ENCODE data around the gene LMX1B.
"Not testable (repeated sequence)": the region's sequence is repeated elsewhere in the genome, so short reads cannot be mapped to it uniquely, and the experiment has no call there.

Gene LMX1B

DNA sequence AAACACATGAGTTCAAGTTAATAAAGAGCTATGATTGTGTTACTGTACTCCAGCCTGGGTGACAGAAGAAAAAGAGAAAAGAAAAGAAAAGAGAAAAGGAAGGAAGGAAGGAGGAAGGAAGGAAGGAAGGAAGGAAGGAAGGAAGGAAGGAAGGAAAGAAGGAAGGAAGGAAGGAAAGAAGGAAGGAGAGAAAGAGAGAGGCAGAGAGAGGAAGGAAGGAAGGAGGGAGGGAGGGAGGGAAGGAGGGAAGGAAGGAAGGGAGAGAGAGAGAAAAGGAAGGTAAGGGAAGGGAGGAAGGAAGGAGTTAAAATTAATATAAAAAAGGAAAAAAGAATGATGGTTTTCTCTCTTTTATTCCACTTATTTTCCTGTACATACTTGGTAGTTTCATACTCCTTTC, 101.7 kb downstream of the LMX1B start:
- DNase-seq (ENCODE audit: low read depth): no peak

DNA sequence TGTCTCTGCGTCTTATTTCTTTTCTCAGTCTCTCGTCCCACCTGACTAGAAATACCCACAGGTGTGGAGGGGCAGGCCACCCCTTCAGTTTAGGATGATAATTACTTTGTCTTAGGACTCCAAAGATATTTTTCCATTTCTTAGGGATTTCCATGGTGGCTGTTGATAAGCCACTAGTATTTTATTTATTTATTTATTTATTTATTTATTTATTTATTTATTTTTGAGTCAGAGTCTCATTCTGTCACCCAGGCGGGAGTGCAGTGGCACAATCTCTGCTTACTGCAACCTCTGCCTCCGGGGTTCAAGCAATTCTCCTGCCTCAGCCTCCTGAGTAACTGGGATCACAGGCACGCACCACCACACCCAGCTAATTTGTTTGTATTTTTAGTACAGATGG, 103.7 kb downstream of the LMX1B start:
- DNase-seq (ENCODE audit: low read depth): not testable (repeated sequence)

DNA sequence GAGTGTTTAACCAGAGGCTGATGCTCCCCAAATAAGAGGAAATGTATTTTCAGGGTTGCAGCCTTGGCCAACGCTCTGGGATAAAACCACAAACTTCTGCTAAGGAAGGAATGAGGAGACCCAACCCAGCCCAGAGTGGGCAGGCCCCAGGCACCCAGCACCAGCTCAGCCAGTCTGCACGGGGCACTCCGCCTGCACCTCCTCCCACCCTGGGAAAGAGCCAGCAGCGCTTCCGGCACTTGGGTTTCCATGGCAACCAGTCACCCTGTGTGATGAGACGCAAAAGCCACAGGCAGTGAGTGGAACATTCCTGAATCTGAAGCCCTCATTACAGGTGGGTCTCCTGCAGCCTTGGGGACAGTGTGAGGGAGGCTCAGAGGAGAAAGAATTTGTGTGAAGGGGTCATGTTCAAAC, 105.9 kb downstream of the LMX1B start:
- DNase-seq (ENCODE audit: low read depth): peak; percentile 66

DNA sequence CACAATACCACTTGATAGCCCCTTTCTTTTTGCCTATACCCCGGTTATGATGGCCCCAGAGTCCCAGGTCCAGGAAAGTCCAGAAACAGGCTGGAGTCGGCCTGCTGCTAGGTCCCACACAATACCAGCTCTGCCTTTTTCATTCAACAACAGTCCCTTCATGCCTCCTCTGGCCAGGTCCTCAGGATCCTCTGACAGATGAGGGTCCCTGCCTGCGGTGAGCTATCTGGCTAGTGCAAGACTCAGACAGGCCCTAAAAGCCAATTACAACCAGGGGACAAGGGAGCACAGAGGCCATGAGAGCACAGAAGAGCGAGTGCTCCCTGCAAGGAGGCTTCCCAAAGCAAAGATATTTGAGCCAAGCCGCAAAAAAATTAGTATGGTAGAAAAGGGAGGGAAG, 106.3 kb downstream of the LMX1B start:
- DNase-seq (ENCODE audit: low read depth): no peak

DNA sequence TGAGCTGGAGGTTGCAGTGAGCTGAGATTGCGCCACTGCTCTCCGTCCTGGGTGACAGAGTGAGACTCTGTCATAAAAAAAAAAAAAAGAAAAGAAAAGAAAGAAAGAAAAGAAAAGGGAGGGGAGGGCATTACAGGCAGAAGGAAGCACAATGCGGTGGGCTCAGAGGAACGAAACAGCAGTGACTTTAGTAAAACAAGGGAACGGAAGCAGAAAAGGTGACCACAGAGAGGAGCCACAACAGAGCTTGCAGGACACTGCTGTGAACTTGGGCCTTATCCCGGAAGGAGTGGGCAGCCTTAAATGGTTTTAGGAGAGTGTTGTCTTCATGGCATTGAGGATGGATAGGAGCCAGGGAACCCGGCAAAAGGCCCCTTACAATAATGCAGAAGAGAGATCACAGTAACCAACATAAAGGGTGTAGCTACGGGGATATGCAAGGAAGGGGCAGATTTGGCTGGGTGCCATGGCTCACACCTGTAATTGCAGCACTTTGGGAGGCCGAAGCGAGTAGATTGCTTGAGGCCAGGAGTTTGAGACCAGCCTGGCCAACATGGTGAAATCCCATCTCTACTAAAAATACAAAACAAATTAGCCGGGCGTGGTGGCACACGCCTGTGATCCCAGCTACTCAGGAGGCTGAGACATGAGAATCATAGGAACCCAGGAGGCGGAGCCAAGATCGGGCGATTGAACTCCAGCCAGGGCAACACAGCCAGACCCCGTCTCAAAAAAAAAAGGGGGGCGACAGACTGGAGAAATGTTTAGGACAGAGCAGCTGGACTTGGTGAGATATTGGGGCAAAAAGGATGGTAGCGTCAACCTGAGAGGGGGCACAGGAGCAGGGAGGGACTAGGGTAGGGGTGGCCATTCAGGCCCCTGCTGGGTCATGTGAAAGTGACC, 107.2 kb downstream of the LMX1B start:
- no peak for DNase-seq (ENCODE audit: low read depth)

DNA sequence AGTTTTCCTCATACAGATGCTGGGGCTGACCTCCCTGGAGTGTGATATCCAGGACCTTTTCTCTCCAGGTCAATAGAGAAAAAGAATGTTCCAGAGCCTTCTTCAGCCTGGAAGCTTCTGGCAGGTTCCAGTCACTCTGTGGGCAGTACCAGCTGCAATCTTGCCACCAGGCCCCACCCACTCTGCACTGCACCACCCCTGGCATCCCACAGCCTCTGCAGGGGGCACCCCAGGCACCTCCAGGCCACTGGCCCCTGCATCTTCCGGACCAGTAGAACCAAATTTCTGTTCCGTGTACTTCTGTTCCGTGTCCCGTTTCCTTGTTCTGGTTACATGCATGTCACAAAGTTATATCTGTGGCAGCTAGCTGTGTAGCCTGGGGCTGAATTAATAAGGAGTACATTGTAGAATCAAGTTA, 107.8 kb downstream of the LMX1B start:
- DNase-seq (ENCODE audit: low read depth): no peak

DNA sequence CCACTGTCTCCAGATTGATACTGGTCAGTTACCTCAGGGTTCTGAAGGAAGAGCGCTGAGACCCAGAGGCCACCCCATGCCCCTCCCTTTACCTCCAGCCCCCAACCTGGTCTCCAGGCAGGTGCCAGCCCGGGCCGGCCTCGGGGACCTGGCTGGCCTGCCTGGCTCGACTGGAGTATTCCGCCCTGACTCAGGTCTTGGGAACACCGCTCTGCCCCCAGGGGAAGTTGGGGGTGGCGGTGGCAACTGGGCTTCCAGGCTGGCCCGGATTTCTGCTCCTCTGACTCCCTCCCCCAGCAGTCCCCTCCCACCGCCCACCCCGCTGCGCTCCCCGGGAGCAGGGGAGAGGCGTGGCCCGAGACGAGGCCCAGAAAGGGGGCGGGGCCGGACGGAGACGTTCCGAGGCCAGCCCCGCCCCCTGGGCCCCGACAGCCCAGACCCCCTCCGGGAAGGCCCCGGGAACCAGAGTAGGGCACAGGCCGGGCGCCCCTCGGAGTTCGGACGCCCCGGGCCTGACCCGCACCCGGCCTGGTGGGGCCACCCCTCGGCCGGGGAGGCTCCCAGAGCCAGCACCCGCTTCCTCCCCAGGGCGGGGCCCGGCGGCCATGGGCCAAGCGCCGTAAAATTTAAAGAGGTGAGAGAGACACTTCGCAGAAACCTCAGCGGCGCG, 108.7 kb downstream of the LMX1B start:
- DNase-seq (ENCODE audit: low read depth): peak; percentile 53

DNA sequence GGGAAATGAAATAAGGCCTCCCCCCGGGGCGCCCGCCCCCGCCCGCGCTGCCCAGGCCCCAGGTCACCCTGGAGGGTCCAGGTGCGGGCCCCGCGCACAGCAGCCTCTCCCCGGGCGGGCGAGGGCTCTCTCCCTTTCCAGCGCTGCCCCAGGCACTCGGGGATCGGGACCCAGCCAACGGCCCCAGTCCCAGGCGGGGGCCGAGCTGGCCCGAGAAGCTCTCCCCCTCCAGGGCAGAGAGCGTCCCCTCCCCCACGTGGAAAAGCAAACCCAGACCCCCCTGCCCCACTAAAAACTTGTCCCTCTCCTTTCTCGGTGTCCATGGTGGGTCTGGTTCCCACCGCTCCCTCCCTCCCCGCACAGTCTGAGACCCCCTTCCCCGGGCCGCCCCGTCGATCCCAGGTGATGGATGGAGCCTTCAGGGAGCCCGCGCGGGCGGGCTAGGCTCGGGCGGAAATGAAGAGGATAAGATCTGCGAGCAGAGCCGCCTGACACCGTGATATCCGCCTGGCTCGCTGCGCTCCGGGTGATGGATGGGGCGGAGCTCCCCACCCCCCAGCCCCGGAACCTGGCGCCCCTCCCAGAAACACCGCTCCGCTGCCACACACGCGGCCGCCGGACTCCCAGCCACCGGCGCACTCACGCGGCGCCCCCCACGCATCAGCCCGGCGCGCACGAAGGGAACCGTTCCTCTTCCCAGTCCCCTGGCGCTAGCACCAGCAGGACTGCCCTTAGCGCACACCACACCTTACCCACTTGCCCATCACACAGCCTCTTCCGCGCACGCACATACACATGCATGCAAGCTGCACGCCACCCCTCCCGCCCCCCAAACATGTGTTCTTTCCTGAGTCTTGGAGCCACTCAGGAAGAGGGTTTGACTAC, 109.4 kb downstream of the LMX1B start:
- peak; percentile 52 for DNase-seq (ENCODE audit: low read depth)

DNA sequence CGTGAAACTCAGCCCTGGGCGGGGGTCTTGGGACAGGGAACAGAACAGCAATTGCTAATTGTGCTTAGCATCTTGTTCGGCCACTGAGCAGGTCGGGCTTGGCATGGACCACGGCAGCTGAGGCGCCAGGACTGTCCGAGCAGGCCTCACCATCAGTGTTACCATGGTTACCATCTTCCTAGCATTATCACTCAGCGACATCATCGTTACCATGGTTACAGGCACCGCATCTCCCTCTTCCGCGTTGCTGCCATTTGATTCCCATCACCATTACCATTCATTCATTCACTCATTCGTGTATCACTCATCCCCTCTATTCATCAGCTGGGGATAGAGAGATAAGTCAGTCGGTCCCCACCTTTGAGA, 110.1 kb downstream of the LMX1B start:
- DNase-seq (ENCODE audit: low read depth): peak; percentile 55

DNA sequence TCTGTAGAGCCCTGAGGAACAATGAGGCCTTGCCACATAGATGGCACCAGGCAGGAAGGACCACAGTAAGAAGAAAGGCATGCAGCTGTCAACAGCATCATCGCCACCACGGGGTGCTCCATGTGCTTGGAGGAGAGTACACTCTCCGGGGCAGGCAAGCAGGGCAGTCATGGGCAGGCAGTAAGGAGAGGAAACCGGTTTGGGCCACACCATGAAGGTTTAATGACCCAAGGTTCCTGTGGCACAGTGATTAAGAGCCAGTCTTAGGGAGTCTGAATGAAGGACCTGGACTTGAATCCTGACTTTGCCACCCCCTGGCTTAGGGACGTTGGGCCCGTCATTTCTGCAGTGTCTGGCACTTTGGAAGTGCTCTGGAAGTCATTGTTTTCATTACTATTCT, 110.5 kb downstream of the LMX1B start:
- DNase-seq (ENCODE audit: low read depth): no peak

DNA sequence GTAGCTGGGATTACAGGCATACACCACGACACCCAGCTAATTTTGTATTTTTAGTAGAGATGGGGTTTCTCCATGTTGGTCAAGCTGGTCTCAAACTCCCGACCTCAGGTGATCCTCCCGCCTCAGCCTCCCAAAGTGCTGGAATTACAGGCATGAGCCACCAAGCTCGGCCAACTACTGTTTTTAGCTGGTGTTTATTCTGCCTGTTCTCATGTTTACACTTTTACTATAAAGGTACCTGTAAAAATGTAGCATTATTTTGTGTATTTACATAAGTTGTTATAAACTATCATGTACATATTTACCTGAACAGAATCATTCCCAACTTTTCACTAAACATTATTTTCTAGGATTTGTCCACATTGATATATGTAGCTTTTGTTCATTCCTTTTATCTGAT, 111.8 kb downstream of the LMX1B start:
- not testable (repeated sequence) for DNase-seq (ENCODE audit: low read depth)

DNA sequence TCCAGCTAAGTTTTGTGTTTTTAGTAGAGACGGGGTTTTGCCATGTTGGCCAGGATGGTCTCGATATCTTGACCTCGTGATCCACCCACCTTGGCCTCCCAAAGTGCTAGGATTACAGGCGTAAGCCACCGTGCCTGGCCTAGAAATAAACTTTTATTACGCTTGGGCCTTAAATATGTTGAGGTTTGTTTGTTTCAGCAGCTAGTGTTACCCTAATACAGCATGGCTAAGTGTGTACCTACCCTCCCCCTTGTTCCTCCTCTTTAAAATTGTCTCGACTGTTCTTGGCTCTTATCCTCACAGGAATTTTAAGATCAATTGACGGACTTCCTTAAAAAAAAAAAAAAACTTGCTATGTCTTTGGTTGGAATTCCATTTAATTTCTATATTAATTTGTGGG, 114.5 kb downstream of the LMX1B start:
- DNase-seq (ENCODE audit: low read depth): not testable (repeated sequence)

DNA sequence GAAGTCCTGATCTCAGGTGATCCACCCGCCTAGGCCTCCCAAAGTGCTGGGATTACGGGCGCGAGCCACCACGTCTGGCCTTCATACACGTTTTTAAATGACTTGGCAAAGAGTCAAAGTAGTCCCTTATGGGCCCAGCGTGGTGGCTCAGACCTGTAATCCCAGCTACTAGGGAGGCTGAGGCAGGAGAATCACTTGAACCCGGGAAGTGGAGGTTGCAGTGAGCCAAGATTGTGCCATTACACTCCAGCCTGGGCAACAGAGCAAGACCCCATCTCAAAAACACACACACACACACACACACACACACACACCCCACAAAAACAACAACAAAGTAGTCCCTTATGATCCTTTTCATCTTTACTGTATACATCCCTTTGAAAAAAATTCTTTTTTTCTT, 116.9 kb downstream of the LMX1B start:
- DNase-seq (ENCODE audit: low read depth): not testable (repeated sequence)

DNA sequence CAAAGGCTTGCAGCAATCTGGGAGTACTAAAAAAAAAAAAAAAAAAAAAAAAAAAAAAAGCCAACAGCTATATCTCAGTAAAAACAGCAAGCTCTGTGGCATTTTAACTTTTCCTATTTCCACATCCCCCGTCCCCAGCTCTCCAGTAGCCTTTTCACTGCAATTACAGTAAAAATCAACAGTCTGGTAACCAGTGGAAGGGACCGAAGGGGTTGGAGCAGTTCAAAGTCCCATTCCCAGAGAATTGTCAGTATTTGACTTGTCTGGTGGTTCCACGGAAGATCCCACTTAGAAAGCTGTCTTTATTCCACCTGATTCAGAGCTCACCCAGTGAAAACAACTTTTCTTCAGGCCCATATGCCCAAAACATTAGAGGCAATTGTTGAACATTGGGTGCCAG, 119.3 kb downstream of the LMX1B start:
- no peak for DNase-seq (ENCODE audit: low read depth)

DNA sequence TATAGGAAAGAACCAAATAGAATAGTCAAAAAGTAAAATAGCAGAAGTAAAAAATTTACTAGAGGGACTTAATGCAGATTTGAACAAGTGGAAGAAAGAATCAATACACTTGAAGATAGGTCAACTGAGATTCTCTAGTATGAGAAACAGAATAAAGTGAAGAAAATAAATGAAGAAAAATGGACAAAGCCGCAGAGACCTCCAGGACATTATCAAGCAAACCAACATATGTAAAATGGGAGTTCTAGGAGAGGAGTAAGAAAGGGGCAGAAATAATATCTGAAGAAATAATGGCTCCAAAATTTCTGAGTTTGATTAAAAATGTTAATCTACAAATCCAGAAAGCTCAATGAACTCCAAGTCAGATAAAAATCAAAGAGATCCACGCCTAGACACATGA, 121.1 kb downstream of the LMX1B start:
- no peak for DNase-seq (ENCODE audit: low read depth)

DNA sequence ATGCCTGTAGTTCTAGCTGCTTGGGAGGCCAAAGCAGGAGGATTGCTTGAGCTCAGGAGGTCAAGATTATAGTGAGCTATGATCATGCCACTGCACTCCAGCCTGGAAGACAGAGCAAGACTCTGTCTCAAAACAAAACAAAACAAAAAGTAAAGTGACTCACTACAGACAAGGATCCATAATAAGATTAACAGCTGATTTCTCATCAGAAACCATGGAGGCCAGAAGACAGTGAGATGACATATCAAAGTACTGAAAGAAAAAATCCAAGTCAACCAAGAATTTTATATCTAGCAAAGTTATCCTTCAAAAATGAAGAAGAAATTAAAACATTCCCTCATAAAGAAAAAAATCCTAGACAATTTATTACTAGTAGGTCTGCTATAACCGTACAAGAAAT, 121.8 kb downstream of the LMX1B start:
- no peak for DNase-seq (ENCODE audit: low read depth)

DNA sequence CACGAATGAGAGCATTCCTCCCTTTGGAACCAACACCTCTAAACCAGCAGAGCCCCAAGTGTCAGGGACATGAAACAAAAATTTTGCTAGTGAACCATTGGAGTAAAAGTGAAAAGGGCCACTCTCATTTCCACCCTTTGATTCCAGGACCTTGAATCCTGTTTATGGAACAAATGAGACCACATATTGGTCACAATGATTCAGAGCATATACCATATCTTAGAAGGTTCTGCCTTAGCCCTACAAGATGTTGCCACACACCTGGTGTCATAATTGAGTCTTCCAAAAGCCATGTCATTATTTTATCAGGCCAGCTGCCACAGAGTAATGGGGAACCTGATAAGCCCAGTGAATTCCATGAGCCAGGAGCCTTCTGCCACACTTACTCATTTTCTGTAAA, 124.8 kb downstream of the LMX1B start:
- no peak for DNase-seq (ENCODE audit: low read depth)

DNA sequence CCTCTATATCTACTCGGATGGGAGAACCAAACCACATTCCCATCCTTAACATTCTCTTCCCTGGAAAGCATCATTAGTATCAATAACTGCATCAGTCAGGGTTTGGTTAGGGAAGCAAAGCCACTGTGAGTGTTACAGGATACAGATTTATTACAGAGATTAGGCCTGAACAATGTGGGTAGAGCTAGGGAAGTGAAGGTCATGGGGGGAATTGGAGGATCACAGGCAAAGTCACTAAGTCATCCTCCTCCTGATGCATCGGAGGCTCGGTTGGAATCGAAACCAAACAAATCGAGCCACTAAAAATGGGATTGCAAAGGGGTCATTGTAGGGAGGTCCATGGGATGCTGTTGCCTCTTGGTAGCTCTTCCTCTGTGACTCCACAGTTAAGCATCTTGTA, 129.3 kb downstream of the LMX1B start:
- DNase-seq (ENCODE audit: low read depth): no peak

DNA sequence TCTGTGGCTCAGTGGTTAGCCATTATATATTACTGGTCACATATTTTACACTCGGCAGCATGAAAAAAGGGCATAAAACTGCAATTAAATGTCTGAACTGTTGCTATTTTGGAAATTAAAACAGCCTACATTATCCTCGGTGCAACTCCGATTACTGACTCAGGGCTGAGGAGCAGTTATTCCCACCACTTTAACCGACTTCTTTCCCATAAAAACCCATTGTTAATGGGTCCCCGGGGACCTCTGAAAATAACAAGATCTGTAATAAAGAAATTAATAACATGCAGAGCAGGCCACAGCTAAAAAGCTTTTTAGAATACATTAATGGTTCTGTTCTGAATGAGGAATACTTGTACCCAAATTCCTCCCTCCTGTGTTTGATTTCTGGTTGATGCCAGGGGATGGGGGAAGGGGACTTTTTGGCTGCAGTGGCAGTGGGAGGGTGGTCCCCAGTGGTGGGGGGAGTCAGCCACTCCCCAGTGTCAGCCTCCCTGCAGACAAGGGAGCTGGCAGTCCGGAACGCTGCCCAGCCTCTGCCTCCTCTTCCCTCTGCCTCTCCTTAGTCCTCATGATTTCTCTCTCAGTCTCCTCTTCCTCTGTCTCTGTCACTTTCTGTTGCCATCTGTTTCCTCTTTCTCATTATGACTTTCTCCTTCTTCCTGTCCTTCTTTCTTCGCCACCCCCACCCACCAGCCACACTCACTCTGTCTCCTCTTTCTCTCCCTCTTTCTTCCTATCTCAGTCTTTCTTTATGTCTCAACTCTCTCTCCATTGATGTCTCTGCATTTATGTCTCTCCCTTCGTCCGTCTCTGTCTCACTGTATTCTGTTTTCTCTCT, 132.1 kb downstream of the LMX1B start:
- no peak for DNase-seq (ENCODE audit: low read depth)

All from amniotic epithelial cell (primary cell).